BJ (cell line): ENCODE data around the gene PLPP2. TPM values are rescaled to one million over a fixed set of nuclear protein-coding genes. Genes with fewer than 3 reads are reported as not detected.

Source experiments
- CTCF ChIA-PET: fragments of 350-600 bp; formaldehyde crosslinking; extraction: SDS; loops from one replicate; lab custom pipeline; 2021; ENCODE audit warnings: antibody characterized with exemption, inconsistent platforms; lab: Yijun Ruan, JAX
- POLR2A ChIA-PET: fragments of 300-600 bp; sonication (Branson Sonifier 250); formaldehyde crosslinking; extraction: SDS; loops from one replicate; lab custom pipeline; 2021; ENCODE audit warnings: antibody characterized with exemption; lab: Charles Lee
- DNase-seq: peaks from one replicate; pipeline ENCODE4 v3.0.0-alpha.2; 2011; ENCODE audit warnings: low read depth
- H3K27me3 ChIP-seq: 2 replicates; pipeline ENCODE4 v1.6.0; 2011; ENCODE audit warnings: low read length; ENCODE audit not compliant: control insufficient read depth, insufficient read depth
- H3K36me3 ChIP-seq: 2 replicates; pipeline ENCODE4 v1.5.1; 2011; ENCODE audit warnings: low read length; ENCODE audit not compliant: control insufficient read depth, insufficient read depth
- H3K4me3 ChIP-seq: 2 replicates; pipeline ENCODE4 v1.5.1; 2011; ENCODE audit warnings: low read depth, mild to moderate bottlenecking, control low read depth, low read length
- CTCF ChIP-seq: IDR thresholded peaks from 2 replicates; pipeline ENCODE4 v1.5.1; 2011; ENCODE audit warnings: low read depth, mild to moderate bottlenecking, control low read depth, inconsistent platforms, low read length, moderate library complexity; ENCODE audit not compliant: insufficient read depth
- polyA plus RNA-seq: library from polyadenylated mRNA; depleted of rRNA; stranded (reverse); fragments of >200 nt; gene quantifications from 2 replicates; pipeline ENCODE4 v1.2.3, GENCODE V29; 2011

Gene PLPP2
- polyA plus RNA-seq, 1 experiment = 6.7 TPM

GRCh38 chr19:295687-296370 is 4.6 kb upstream of the PLPP2 start:
- peaks cover 15% of the 10 kb centered on the region for H3K27me3 ChIP-seq
- ChIA-PET CTCF (interaction anchor here (1.0 to 1.8 kb wide), 8 partner anchors 9 to 211 kb away, joined by 3 to 13 read pairs (median 4); no protein-coding TSS in a partner anchor), POLR2A (no interaction called here)
- DNase-seq = no peak
- no peaks in the 10 kb centered on the region for H3K36me3 ChIP-seq
- no peak overlapping the region for H3K4me3 ChIP-seq
- no peak for TF ChIP-seq CTCF

- ChIA-PET POLR2A (no interaction called here), CTCF (interaction anchor here (0.8 to 1.8 kb wide), 9 partner anchors 8 to 211 kb away, joined by 3 to 13 read pairs (median 4); no protein-coding TSS in a partner anchor)
- no peak for DNase-seq
- peak overlapping the region; percentile 7; the same call in 1 of the 2 replicates for H3K4me3 ChIP-seq
- peaks cover 15% of the 10 kb centered on the region for H3K27me3 ChIP-seq
- H3K36me3 ChIP-seq = no peaks in the 10 kb centered on the region
- peak; percentile 91 for TF ChIP-seq CTCF
These were observed 3.9 kb upstream of the PLPP2 start for GRCh38 chr19:294946-295686.

GRCh38 chr19:294341-294945 is 3.2 kb upstream of the PLPP2 start:
- no peak overlapping the region for H3K4me3 ChIP-seq
- no peak for DNase-seq
- ChIA-PET CTCF (interaction anchor here (0.6 to 1.7 kb wide), 7 partner anchors 8 to 212 kb away, joined by 3 to 13 read pairs (median 3); no protein-coding TSS in a partner anchor), POLR2A (no interaction called here)
- H3K27me3 ChIP-seq = peaks cover 15% of the 10 kb centered on the region
- TF ChIP-seq CTCF = no peak
- no peaks in the 10 kb centered on the region for H3K36me3 ChIP-seq

- POLR2A ChIA-PET = no interaction called here
- TF ChIP-seq CTCF = no peak
- no peak for DNase-seq
- H3K36me3 ChIP-seq = no peaks in the 10 kb centered on the region
- CTCF ChIA-PET = interaction anchor here (1.2 kb wide), 1 partner anchor 17 kb away, joined by 3 read pairs; no protein-coding TSS in a partner anchor
- peaks cover 15% of the 10 kb centered on the region for H3K27me3 ChIP-seq
- no peak overlapping the region for H3K4me3 ChIP-seq
These were observed 2.4 kb upstream of the PLPP2 start for GRCh38 chr19:293436-294110.
